ENCODE measurements around the gene ANKRD11.

ANKRD11 gene

GRCh38 chr16:89370601-89371000 is 119.8 kb downstream of the ANKRD11 start:
- Histone ChIP-seq H3K4me1 (ENCODE audit: insufficient read depth, low read length, poor library complexity, severe bottlenecking) (no peaks in the 10 kb centered on the region), H4K20me1 (ENCODE audit: insufficient read depth, low read length, poor library complexity, severe bottlenecking) (peaks cover 48% of the 10 kb centered on the region), H3K4me2 (ENCODE audit: low read depth, low read length, poor library complexity, severe bottlenecking) (no peak overlapping the region)

GRCh38 chr16:89370081-89370511 is 120.3 kb downstream of the ANKRD11 start:
- Histone ChIP-seq H3K9me2 (replicated peaks; ENCODE audit: low read depth, low read length) (no peaks in the 10 kb centered on the region), H2AFZ (ENCODE audit: low read length) (no peak overlapping the region), H3K27me3 (ENCODE audit: insufficient read depth, low read length, poor library complexity, severe bottlenecking) (no peaks in the 10 kb centered on the region), H3F3A (ENCODE audit: low read depth) (no peaks in the 10 kb centered on the region), H3K4me2 (ENCODE audit: low read depth, low read length, poor library complexity, severe bottlenecking) (no peak overlapping the region), H3K9me3 (ENCODE audit: insufficient read depth, low read depth, low read length) (no peaks in the 10 kb centered on the region), H3K9ac (ENCODE audit: low read depth, low read length, poor library complexity, severe bottlenecking) (no peak overlapping the region), H3K4me1 (ENCODE audit: insufficient read depth, low read length, poor library complexity, severe bottlenecking) (no peaks in the 10 kb centered on the region), H3K79me2 (ENCODE audit: insufficient read depth, low read length) (peaks cover 98% of the 10 kb centered on the region), H3K36me3 (ENCODE audit: insufficient read depth, low read length) (peaks cover 3% of the 10 kb centered on the region; the same call in 1 of the 2 replicates), H3K4me3 (ENCODE audit: low read length, poor library complexity, severe bottlenecking) (no peak overlapping the region), H4K20me1 (ENCODE audit: insufficient read depth, low read length, poor library complexity, severe bottlenecking) (peaks cover 53% of the 10 kb centered on the region)
- no peak for TF ChIP-seq CTCF (conservative IDR thresholded peaks at IDR 0.05; ENCODE audit: low read length)
- no peak for TF ChIP-seq EZH2phosphoT487 (IDR thresholded peaks at IDR 0.05; ENCODE audit: borderline replicate concordance)

More at GRCh38 chr16:89370601-89371000, 119.8 kb downstream of the ANKRD11 start:
- Histone ChIP-seq H3K27me3 (ENCODE audit: insufficient read depth, low read length, poor library complexity, severe bottlenecking) (no peaks in the 10 kb centered on the region), H3K9me2 (replicated peaks; ENCODE audit: low read depth, low read length) (no peaks in the 10 kb centered on the region), H3K9ac (ENCODE audit: low read depth, low read length, poor library complexity, severe bottlenecking) (no peak overlapping the region), H3K36me3 (ENCODE audit: insufficient read depth, low read length) (peaks cover 3% of the 10 kb centered on the region; the same call in 1 of the 2 replicates), H3F3A (ENCODE audit: low read depth) (no peaks in the 10 kb centered on the region), H3K4me3 (ENCODE audit: low read length, poor library complexity, severe bottlenecking) (no peak overlapping the region), H2AFZ (ENCODE audit: low read length) (no peak overlapping the region), H3K79me2 (ENCODE audit: insufficient read depth, low read length) (peaks cover 98% of the 10 kb centered on the region), H3K9me3 (ENCODE audit: insufficient read depth, low read depth, low read length) (no peaks in the 10 kb centered on the region)
- no peak for TF ChIP-seq CTCF (conservative IDR thresholded peaks at IDR 0.05; ENCODE audit: low read length)
- no peak for TF ChIP-seq EZH2phosphoT487 (IDR thresholded peaks at IDR 0.05; ENCODE audit: borderline replicate concordance)

GRCh38 chr16:89369266-89369895 is 121.0 kb downstream of the ANKRD11 start:
- peaks cover 2% of the 10 kb centered on the region for H3K4me1 ChIP-seq (ENCODE audit: insufficient read depth, low read length, poor library complexity, severe bottlenecking)
- H3K9me2 ChIP-seq (replicated peaks; ENCODE audit: low read depth, low read length): no peaks in the 10 kb centered on the region
- H3K4me3 ChIP-seq (ENCODE audit: low read length, poor library complexity, severe bottlenecking): no peak overlapping the region
- H3K9me3 ChIP-seq (ENCODE audit: insufficient read depth, low read depth, low read length): no peaks in the 10 kb centered on the region
- TF ChIP-seq EZH2phosphoT487 (IDR thresholded peaks at IDR 0.05; ENCODE audit: borderline replicate concordance): no peak
- no peak for TF ChIP-seq CTCF (conservative IDR thresholded peaks at IDR 0.05; ENCODE audit: low read length)
- H3K9ac ChIP-seq (ENCODE audit: low read depth, low read length, poor library complexity, severe bottlenecking): no peak overlapping the region
- no peak overlapping the region for H2AFZ ChIP-seq (ENCODE audit: low read length)
- H3F3A ChIP-seq (ENCODE audit: low read depth): no peaks in the 10 kb centered on the region
- no peaks in the 10 kb centered on the region for H3K27me3 ChIP-seq (ENCODE audit: insufficient read depth, low read length, poor library complexity, severe bottlenecking)
- H3K79me2 ChIP-seq (ENCODE audit: insufficient read depth, low read length): peaks cover 98% of the 10 kb centered on the region
- H3K36me3 ChIP-seq (ENCODE audit: insufficient read depth, low read length): peaks cover 3% of the 10 kb centered on the region; the same call in 1 of the 2 replicates
- H3K4me2 ChIP-seq (ENCODE audit: low read depth, low read length, poor library complexity, severe bottlenecking): no peak overlapping the region
- H4K20me1 ChIP-seq (ENCODE audit: insufficient read depth, low read length, poor library complexity, severe bottlenecking): peaks cover 56% of the 10 kb centered on the region

All from Loucy (cell line).